Activated T-cell treated with anti-CD3 and anti-CD28 coated beads, Interleukin-2, amount 50 U/mL, for 4 hours (primary cell): ENCODE data around the gene CDX2. TPM values are rescaled to one million over a fixed set of nuclear protein-coding genes. Genes with fewer than 3 reads are reported as not detected.
"Not testable (repeated sequence)": the region's sequence is repeated elsewhere in the genome, so short reads cannot be mapped to it uniquely, and the experiment has no call there.

Experiments
- ATAC-seq, 2 donors: fragments of 200-7000 bp; cut with Tn5 transposase; one replicate each; pipeline ENCODE4 v1.10.0; 2021
- DNase-seq: peaks from one replicate; pipeline ENCODE4 v3.0.0-alpha.2; 2020
- H3K27me3 Mint-ChIP-seq: one replicate; pipeline ENCODE4 v1.8.0; 2021; ENCODE audit warnings: low read depth, mixed read lengths
- H3K36me3 Mint-ChIP-seq: one replicate; pipeline ENCODE4 v1.8.0; 2022; ENCODE audit warnings: mixed read lengths; ENCODE audit not compliant: insufficient read depth
- H3K4me1 Mint-ChIP-seq: one replicate; pipeline ENCODE4 v1.8.0; 2021; ENCODE audit warnings: low read depth, mixed read lengths
- H3K4me3 Mint-ChIP-seq: one replicate; pipeline ENCODE4 v1.8.0; 2021; ENCODE audit warnings: mild to moderate bottlenecking, moderate library complexity, mixed read lengths
- H3K9me3 Mint-ChIP-seq: one replicate; pipeline ENCODE4 v1.8.0; 2021; ENCODE audit warnings: mixed read lengths
- total RNA-seq, 3 donors: library from RNA; stranded (reverse); gene quantifications; one replicate each; pipeline ENCODE4 v1.2.1, GENCODE V29; 2021

The CDX2 gene
- under 1 TPM in 2 of 3 donors, not detected in 1; 0.11 to 0.43 TPM for total RNA-seq

GRCh38 chr13:27969082-27969865 lies at the start of gene CDX2:
TSS of gene CDX2 (minus strand) at chr13:27969315. CDS start at chr13:27969006, 309 bp downstream.
- H3K27me3 Mint-ChIP-seq, result peaks cover 84% of the 10 kb centered on the region

GRCh38 chr13:28014301-28014700 lies 45.2 kb upstream of the CDX2 start:
- DNase-seq (no peak), ATAC-seq (no peak)
- H3K9me3 Mint-ChIP-seq, result no peaks in the 10 kb centered on the region
- H3K4me1 Mint-ChIP-seq, result no peaks in the 10 kb centered on the region
- H3K4me3 Mint-ChIP-seq, result no peak overlapping the region
- no peaks in the 10 kb centered on the region for H3K36me3 Mint-ChIP-seq
- peaks cover 19% of the 10 kb centered on the region for H3K27me3 Mint-ChIP-seq

More at GRCh38 chr13:27969082-27969865, at the start of gene CDX2:
- DNase-seq, result no peak
- ATAC-seq, result no peak
- no peaks in the 10 kb centered on the region for H3K36me3 Mint-ChIP-seq
- no peaks in the 10 kb centered on the region for H3K9me3 Mint-ChIP-seq
- H3K4me3 Mint-ChIP-seq, result peak within 1 kb of the TSS; percentile 39
- H3K4me1 Mint-ChIP-seq, result peaks cover 25% of the 10 kb centered on the region

GRCh38 chr13:28013482-28013881 lies 44.4 kb upstream of the CDX2 start:
- no peaks in the 10 kb centered on the region for H3K4me1 Mint-ChIP-seq
- no peak for DNase-seq
- H3K9me3 Mint-ChIP-seq, result no peaks in the 10 kb centered on the region
- H3K27me3 Mint-ChIP-seq, result peaks cover 18% of the 10 kb centered on the region
- no peak overlapping the region for H3K4me3 Mint-ChIP-seq
- H3K36me3 Mint-ChIP-seq, result no peaks in the 10 kb centered on the region
- no peak for ATAC-seq

- H3K27me3 Mint-ChIP-seq, result peaks cover 18% of the 10 kb centered on the region
- H3K36me3 Mint-ChIP-seq, result no peaks in the 10 kb centered on the region
- H3K4me3 Mint-ChIP-seq, result no peak overlapping the region
- DNase-seq, result no peak
- ATAC-seq, result peak in 1 of 2 donors; percentile 38
- no peaks in the 10 kb centered on the region for H3K9me3 Mint-ChIP-seq
- no peaks in the 10 kb centered on the region for H3K4me1 Mint-ChIP-seq
These were observed 43.8 kb upstream of the CDX2 start for GRCh38 chr13:28012896-28013295.

- Mint-ChIP-seq H3K4me1 (no peaks in the 10 kb centered on the region), H3K9me3 (no peaks in the 10 kb centered on the region), H3K36me3 (no peaks in the 10 kb centered on the region), H3K27me3 (peaks cover 16% of the 10 kb centered on the region), H3K4me3 (no peak overlapping the region)
- no peak for ATAC-seq
- DNase-seq, result no peak
These were observed 43.3 kb upstream of the CDX2 start for GRCh38 chr13:28012383-28012782.

- H3K36me3 Mint-ChIP-seq, result no peaks in the 10 kb centered on the region
These were observed 40.9 kb upstream of the CDX2 start for GRCh38 chr13:28010046-28010445.

GRCh38 chr13:28005016-28005415 lies 35.9 kb upstream of the CDX2 start:
- H3K27me3 Mint-ChIP-seq, H3K36me3 Mint-ChIP-seq, DNase-seq, H3K9me3 Mint-ChIP-seq, H3K4me1 Mint-ChIP-seq, ATAC-seq, H3K4me3 Mint-ChIP-seq: not testable (repeated sequence)

More at GRCh38 chr13:28010046-28010445, 40.9 kb upstream of the CDX2 start:
- no peaks in the 10 kb centered on the region for H3K9me3 Mint-ChIP-seq
- H3K27me3 Mint-ChIP-seq, result peaks cover 8% of the 10 kb centered on the region
- DNase-seq, result no peak
- no peaks in the 10 kb centered on the region for H3K4me1 Mint-ChIP-seq
- ATAC-seq, result no peak
- no peak overlapping the region for H3K4me3 Mint-ChIP-seq

GRCh38 chr13:28002886-28003698 lies 34.0 kb upstream of the CDX2 start:
- no peak overlapping the region for H3K4me3 Mint-ChIP-seq
- H3K9me3 Mint-ChIP-seq, result no peaks in the 10 kb centered on the region
- no peaks in the 10 kb centered on the region for H3K27me3 Mint-ChIP-seq
- no peaks in the 10 kb centered on the region for H3K36me3 Mint-ChIP-seq
- DNase-seq (no peak), ATAC-seq (no peak)
- H3K4me1 Mint-ChIP-seq, result no peaks in the 10 kb centered on the region

- Mint-ChIP-seq H3K9me3 (no peaks in the 10 kb centered on the region), H3K36me3 (no peaks in the 10 kb centered on the region), H3K27me3 (no peaks in the 10 kb centered on the region), H3K4me1 (no peaks in the 10 kb centered on the region), H3K4me3 (no peak overlapping the region)
- ATAC-seq, result no peak
- DNase-seq, result no peak
These were observed 32.8 kb upstream of the CDX2 start for GRCh38 chr13:28001837-28002473.

- H3K27me3 Mint-ChIP-seq, result no peaks in the 10 kb centered on the region
- H3K4me1 Mint-ChIP-seq, result no peaks in the 10 kb centered on the region
- H3K36me3 Mint-ChIP-seq, result no peaks in the 10 kb centered on the region
- no peak for ATAC-seq
- H3K9me3 Mint-ChIP-seq, result no peaks in the 10 kb centered on the region
- no peak overlapping the region for H3K4me3 Mint-ChIP-seq
- no peak for DNase-seq
These were observed 31.9 kb upstream of the CDX2 start for GRCh38 chr13:28001049-28001448.

- Mint-ChIP-seq H3K36me3 (no peaks in the 10 kb centered on the region), H3K4me1 (no peaks in the 10 kb centered on the region), H3K9me3 (no peaks in the 10 kb centered on the region), H3K4me3 (no peak overlapping the region), H3K27me3 (no peaks in the 10 kb centered on the region)
- ATAC-seq (no peak), DNase-seq (no peak)
These were observed 31.5 kb upstream of the CDX2 start for GRCh38 chr13:28000567-28000966.

GRCh38 chr13:27997904-27998522 lies 28.9 kb upstream of the CDX2 start:
- Mint-ChIP-seq H3K27me3 (no peaks in the 10 kb centered on the region), H3K9me3 (no peaks in the 10 kb centered on the region), H3K4me1 (no peaks in the 10 kb centered on the region), H3K36me3 (no peaks in the 10 kb centered on the region), H3K4me3 (no peak overlapping the region)
- DNase-seq (no peak), ATAC-seq (no peak)

- Mint-ChIP-seq H3K36me3 (no peaks in the 10 kb centered on the region), H3K4me3 (no peak overlapping the region), H3K27me3 (peaks cover 8% of the 10 kb centered on the region), H3K4me1 (no peaks in the 10 kb centered on the region), H3K9me3 (no peaks in the 10 kb centered on the region)
- ATAC-seq, result no peak
- DNase-seq, result no peak
These were observed 22.8 kb upstream of the CDX2 start for GRCh38 chr13:27991881-27992280.

- Mint-ChIP-seq H3K27me3 (peaks cover 25% of the 10 kb centered on the region), H3K4me3 (no peak within 1 kb of the TSS), H3K9me3 (no peaks in the 10 kb centered on the region), H3K36me3 (no peaks in the 10 kb centered on the region), H3K4me1 (no peaks in the 10 kb centered on the region)
- no peak for ATAC-seq
- no peak for DNase-seq
These were observed 19.4 kb upstream of the CDX2 start, which contains the start of gene URAD for GRCh38 chr13:27988520-27988919. TSS of gene URAD (minus strand) at chr13:27988693. CDS start at chr13:27988637, 56 bp downstream.
